AG10803 (cell line): Measurements from ENCODE around the gene GSTT2B.
"Not testable (repeated sequence)": the region's sequence is repeated elsewhere in the genome, so short reads cannot be mapped to it uniquely, and the experiment has no call there.

ENCODE experiments used
- DNase-seq: peaks from one replicate; pipeline ENCODE4 v3.0.0; 2010; ENCODE audit warnings: low read depth
- H3K4me3 ChIP-seq: 2 replicates; pipeline ENCODE4 v1.5.1; 2011; ENCODE audit warnings: mild to moderate bottlenecking, low read length, control low read depth
- TF ChIP-seq, protein P1 (sequence below): conservative IDR thresholded peaks from 2 replicates; pipeline ENCODE4 v1.5.1; 2011; ENCODE audit warnings: mild to moderate bottlenecking, low read length, control low read depth, inconsistent platforms

The GSTT2B gene

DNA sequence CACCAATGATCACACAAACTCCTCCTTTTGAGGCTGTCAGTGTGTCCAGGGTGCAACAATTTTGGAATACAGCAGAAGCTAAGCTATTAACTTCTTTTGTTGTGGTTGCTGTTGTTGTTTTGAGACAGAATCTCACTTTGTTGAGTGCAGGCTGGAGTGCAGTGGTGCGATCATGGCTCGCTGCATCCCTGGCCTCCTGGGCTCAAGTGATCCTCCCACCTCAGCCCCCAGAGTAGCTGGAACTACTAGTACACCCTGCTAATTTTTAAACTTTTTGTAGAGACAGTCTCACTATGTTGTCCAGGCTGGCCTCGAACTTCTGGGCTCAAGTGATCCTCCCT is 22.0 kb downstream of the GSTT2B start:
- TF ChIP-seq, protein P1, sequence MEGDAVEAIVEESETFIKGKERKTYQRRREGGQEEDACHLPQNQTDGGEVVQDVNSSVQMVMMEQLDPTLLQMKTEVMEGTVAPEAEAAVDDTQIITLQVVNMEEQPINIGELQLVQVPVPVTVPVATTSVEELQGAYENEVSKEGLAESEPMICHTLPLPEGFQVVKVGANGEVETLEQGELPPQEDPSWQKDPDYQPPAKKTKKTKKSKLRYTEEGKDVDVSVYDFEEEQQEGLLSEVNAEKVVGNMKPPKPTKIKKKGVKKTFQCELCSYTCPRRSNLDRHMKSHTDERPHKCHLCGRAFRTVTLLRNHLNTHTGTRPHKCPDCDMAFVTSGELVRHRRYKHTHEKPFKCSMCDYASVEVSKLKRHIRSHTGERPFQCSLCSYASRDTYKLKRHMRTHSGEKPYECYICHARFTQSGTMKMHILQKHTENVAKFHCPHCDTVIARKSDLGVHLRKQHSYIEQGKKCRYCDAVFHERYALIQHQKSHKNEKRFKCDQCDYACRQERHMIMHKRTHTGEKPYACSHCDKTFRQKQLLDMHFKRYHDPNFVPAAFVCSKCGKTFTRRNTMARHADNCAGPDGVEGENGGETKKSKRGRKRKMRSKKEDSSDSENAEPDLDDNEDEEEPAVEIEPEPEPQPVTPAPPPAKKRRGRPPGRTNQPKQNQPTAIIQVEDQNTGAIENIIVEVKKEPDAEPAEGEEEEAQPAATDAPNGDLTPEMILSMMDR: no peak
- H3K4me3 ChIP-seq: no peak overlapping the region
- no peak for DNase-seq

DNA sequence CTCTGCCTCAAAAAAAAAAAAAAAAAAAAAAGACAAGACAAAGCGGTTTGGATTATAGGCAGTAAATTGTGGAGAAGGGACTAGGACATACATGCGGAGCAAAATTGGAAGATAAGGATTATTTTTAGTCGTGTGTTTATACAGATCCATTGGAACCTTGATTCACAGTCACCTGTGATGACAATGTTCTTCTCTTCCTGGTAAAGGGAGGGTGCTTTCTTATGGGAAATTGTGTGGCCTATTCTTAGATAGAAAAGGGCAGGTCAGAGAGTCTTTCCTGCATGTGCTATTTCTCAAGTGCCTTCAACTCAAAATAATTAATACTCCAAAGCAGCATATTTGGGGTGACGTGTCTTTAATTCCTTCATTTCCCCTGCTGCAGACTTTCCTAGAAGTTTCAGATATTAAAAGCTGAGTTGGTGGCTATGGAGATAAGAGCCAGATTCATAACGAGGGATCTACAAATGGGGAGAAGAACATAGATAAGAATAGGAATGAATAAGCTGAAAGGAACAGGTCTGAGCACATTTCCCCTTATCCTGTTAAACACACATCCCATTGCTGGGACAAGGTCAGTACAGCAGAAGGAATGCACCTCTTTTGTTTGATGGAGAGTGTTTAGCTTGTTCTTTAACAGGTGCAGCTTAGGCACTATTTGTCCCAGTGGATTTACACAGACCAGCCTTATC is 22.5 kb downstream of the GSTT2B start:
- H3K4me3 ChIP-seq: no peak overlapping the region
- TF ChIP-seq, protein P1: no peak
- no peak for DNase-seq

DNA sequence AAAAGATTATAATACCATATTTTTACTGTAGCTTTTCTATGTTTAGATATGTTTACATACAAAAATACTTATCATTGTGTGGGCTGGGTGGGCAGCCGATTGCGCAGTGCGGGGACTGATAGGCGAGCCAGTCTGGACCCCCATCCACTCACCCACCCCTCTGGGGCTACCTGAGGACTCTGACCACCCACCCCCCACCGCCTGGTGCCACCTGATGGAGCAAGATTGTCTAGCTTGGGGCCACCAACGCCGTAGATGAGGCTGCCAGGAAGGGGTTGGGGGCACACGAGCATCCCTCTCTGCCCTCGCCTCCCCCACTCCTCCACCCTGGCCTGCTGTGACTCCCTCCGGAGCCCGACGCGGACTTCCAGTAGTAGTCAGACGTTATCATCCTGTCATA is 34.4 kb downstream of the GSTT2B start:
- TF ChIP-seq, protein P1: no peak
- no peak for DNase-seq
- no peak overlapping the region for H3K4me3 ChIP-seq

DNA sequence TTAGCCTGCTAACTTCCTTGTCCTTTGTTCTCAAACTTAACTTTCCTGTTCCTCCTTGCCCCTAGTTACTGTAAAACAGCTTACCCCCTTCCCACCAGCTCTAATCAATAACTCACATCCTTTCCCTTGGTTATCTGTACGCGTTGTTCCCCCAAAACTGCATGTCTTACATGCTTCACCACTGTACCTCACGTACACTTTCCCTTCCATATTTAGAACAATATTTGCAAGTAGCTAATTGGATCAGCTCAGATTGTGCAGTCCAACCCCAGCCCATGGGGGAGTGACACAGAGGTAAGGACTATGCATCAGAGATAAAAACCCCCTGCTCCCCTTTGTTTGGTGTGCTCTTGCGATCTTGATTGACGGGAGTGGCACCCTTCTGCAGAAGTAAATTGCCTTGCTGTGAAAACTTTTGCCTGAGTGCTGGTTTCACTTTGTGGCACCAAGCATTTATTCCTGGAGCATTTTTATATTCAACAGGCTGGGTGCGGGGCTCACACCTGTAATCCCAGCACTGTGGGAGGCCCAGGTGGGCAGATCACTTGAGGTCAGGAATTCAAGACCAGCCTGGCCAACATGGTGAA is 35.9 kb downstream of the GSTT2B start:
- DNase-seq: no peak
- TF ChIP-seq, protein P1: no peak
- H3K4me3 ChIP-seq: no peak overlapping the region

DNA sequence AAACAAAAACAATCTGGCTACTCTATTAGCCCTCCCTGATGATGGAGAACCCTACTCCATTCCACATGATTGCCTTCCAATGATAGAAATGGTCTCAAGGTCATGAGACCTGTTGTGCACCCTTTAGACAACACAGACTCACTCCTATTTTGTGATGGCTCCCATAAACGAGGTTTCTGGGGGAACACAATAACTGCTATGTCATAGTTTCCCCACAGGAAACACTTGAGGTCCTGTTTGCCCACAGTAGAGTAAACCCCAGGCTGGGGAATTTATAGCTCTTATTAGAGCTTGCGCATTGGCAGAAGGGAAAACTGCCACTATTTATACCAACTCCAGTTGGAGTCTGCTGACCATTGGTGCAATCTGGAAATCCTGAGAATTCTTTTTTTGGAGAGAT is 38.1 kb downstream of the GSTT2B start:
- no peak for DNase-seq

DNA sequence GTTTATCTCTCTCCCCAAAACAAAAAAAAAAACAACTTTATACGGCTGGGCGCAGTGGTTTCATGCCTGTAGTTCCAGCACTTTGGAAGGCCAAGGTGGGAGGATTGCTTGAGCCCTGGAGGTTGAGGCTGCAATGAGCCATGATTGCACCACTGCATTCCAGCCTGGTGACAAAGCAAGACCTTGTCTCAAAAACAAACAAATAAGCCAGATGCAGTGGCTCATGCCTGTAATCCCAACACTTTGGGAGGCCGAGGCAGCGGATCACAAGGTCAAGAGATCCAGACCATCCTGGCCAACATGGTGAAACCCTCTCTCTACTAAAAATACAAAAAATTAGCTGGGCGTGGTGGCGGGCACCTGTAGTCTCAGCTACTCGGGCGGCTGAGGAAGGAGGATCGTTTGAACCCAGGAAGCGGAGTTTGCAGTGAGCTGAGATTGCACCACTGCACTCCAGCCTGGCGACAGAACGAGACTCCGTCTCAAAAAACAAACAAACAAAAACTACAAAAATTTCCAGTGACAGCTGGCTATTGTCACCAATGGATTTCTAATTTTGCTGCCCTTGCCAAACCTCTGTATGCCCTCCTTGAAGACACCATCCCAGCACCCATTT is 39.3 kb downstream of the GSTT2B start:
- H3K4me3 ChIP-seq: not testable (repeated sequence)
- peak; percentile 23 for DNase-seq

More for the DNA sequence above, 38.1 kb downstream of the GSTT2B start:
- no peak overlapping the region for H3K4me3 ChIP-seq
- TF ChIP-seq, protein P1: no peak

DNA sequence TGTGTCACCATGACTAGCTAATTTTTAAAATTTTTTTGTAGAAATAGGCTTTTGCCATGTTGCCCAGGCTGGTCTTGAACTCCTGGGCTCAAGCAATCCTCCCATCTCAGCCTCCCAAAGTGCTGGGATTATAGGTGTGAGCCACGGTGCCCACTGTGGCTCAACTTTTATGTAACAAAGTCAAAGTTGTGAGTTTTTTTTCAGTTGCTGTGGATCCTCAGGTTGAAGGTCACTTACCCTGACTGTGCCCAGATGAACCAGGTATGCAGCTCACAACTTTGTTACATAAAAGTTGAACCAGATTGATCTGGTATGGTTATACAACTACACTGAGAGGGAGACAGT is 40.8 kb downstream of the GSTT2B start:
- not testable (repeated sequence) for H3K4me3 ChIP-seq, DNase-seq

DNA sequence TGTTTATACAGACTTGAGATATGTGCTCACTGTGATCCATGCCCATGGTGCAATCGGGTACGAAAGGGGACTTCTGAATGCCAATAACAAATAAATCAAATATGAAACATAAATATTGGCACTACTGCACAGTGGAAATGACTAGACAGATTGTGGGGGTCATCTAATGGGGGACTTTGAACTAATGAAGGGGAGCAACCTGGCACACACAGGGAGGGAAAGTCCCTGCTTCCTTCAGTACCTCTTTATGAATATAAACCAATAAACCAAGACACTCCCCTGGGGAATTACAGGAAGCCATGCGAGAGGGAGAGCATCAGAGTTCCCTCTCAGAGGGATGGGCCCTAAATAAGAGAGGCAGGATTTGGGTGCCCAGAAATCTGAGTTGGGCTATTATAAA is 45.7 kb downstream of the GSTT2B start:
- TF ChIP-seq, protein P1: no peak
- DNase-seq: no peak

More for the DNA sequence above, 45.7 kb downstream of the GSTT2B start:
- H3K4me3 ChIP-seq: no peak overlapping the region
